DMS114 treated with DMSO at 0.1 percent for 48 hours (cell line): ENCODE measurements around the gene TYW1B.
"Not testable (repeated sequence)": the region's sequence is repeated elsewhere in the genome, so short reads cannot be mapped to it uniquely, and the experiment has no call there.

Experiments used
- DNase-seq: peaks from one replicate; lab custom pipeline; 2025; ENCODE audit not compliant: unreplicated experiment; lab: John Stamatoyannopoulos, UW

The TYW1B gene

DNA sequence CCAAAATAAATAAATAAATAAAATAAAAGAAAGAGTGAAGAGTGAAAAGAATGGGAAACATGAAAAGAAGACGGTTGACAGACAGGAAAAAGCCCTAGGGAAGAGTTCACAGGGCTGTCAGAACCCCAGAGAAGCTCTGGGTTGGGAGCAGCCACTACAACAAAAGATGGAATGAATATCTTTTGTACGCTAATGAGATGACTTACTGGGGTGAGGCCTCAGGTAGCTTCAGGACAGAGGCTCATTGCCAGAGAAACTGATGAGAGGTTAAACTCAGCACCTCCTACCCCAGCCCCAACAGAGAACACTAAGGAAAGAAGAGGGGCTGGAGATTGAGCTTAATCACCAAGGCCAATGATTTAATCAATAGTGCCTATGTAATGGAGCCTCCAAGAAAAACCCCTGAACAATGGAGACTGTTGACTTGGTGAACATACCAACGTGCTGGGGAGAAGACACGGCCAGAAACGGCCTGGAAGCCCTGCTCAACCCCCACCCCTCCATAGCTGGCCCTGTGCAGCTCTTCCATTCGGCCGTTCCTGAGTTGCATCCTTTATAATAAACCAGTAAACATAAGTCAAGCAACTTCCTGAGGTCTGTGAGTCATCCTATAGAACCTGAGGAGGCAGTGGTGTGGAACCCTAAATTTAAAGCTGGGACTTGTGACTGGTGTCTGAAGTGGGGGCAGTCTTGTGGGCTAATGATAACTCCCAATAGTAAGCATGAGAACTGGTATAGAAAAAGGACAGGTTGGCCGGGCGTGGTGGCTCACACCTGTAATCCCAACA, 11.4 kb downstream of the TYW1B start:
- not testable (repeated sequence) for DNase-seq

DNA sequence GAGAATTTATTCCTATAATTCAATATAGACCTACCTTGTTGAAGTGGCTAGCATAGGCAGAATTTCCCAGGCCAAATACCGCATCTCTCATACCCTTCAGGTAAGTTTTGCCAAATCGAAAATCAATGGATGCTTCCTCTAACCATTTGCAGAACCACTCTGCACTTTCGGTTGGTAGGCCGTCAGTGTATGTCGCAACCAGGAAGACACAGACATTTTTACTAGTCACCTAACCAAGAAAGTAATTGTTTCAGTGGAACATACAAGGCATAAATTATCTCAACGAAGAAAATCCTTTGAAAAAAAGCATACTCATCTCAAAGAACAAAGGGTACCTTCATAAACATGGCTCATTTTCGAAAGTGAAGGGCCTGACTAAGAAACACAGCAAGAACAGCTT, 17.6 kb downstream of the TYW1B start:
- DNase-seq = not testable (repeated sequence)

DNA sequence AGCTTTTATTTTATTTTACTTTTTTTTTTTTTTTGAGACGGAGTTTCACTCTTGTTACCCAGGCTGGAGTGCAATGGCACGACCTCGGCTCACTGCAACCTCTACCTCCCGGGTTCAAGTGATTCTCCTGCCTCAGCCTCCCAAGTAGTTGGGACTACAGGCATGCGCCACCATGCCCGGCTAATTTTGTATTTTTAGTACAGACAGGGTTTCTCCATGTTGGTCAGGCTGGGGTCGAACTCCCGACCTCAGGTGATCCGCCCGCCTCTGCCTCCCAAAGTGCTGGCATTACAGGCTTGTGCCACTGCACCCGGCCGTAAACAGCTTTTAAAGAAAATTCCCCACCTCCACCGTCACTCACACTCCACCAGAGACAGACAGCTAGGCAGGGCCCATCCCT, 19.5 kb downstream of the TYW1B start:
- DNase-seq = not testable (repeated sequence)

DNA sequence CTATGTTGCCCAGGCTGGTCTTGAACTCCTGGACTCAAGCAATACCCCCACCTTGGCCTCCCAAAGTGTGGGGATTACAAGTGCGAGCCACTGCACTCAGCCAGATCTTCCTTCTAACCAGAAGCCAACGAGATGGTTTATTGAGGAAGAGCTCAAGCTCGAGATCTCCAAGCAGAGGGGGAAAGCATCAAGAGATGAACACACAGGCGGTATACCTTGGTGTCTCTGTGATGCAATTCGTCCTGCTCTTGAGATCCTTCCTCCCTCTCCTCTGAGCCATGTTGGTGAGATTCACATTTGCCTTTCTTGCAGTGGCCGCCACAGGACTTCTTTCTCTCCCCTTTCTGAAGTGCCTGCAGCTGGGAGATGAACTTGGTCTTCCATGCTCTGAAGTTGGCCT, 21.1 kb downstream of the TYW1B start:
- DNase-seq = not testable (repeated sequence)

DNA sequence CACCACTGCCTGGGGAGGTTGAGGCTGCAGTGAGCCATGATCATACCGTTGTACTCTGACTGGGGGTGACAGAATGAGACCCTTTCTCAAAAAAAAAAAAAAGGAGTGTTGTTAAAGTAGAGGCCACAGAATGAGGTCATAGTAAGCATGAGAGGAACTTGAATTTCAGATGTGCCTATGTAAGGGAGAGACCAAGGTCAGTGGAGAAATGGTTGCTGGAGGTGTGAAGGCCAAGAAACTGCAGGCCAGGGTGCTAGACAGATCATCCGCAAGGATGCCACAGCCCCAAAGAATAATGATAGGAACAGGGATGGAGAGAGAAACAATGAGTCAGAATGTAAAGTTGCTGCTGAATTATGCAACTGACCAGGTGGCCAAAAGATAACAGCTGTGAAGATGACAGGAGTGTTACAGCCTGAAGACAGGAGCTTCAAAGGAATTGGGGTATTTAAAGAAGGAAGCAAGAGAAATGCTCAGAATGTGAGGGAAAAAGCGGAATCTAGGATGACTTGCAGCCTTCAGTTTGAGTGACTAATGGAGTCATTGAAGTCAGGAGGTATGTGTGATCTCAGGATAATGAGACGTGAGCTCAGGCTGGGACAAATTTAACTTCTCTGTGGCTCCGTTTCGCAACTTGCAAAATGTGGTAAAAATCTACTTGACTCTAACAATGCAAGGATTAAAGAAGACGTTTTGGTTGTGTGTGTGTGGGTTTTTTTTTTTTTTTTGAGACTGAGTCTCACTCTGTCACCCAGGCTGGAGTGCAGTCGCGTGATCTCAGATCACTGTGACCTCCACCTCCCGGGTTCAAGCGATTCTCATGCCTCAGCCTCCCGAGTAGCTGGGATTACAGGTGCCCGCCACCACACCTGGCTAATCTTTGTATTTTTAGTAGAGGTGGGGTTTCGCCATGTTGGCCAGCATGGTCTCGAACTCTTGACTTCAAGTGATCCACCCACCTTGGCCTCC, 22.2 kb downstream of the TYW1B start:
- no peak for DNase-seq

DNA sequence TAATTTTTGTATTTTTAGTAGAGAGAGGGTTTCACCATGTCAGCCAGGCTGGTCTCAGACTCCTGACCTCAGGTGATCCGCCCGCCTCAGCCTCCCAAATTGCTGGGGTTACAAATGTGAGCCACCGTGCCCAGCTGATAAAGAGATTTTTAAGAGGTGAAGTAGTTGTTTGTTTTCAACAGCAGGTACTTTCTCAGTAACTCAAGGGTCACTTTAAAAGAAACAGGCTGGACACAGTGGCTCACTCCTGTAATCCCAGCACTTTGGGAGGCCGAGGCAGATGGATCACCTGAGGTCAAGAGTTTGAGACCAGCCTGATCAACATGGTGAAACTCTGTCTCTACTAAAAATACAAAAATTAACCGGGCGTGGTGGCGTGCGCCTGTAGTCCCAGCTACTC, 24.2 kb downstream of the TYW1B start:
- not testable (repeated sequence) for DNase-seq

DNA sequence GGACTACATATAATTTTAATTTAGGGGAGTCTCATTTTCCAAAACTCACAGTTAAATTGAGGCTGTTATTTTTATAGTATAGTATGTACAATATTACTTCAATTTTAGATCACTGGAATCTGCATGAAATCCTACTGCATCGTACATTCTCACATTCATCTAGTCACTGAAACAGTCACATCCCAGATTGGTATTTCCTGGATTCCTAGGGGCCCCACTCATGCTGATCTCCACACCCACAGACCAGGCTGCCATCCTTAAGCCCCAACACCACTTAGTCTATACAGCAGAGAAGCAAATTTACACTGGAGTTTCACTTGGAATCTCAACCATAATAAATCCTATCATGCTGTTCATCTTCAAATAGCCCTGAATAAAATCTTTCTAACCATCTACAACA, 26.4 kb downstream of the TYW1B start:
- DNase-seq = not testable (repeated sequence)

DNA sequence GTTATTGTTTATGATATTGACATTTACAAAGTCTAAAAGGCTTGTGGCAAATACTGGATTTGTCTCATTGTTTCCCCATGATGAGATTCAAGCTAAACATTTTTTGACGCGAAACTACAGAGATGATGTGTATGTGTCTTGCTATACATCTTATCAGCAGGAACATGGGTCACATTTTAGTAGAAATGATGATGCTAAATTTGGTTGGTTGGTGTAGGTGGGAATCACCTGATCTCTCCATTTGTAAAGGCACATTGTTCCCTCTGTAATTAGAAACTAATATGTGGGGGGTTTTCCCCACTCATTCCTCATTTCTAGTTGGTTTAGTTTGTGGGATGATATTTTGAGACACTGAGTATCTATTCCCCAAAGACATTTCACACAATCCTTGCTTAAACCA, 32.6 kb downstream of the TYW1B start:
- not testable (repeated sequence) for DNase-seq

DNA sequence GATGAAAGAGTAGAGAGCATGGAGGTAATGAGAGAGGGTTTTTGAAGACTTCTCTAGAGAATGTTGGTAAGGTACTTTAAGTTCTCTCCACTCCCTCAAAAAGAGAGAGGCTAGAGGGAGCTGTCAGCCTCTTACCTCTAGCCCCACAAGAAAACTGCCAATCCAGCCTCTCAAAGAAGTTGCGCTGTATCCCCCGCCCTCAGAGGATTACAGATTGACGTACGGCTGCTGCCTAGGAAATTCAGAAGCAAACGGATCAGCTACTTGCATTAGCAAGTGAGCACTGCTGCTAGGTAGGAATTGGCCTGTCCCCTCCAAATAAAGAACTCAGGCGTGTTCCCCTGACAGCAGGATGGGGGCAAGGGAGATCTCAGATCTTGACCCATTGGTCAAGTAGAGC, 34.2 kb downstream of the TYW1B start:
- no peak for DNase-seq

DNA sequence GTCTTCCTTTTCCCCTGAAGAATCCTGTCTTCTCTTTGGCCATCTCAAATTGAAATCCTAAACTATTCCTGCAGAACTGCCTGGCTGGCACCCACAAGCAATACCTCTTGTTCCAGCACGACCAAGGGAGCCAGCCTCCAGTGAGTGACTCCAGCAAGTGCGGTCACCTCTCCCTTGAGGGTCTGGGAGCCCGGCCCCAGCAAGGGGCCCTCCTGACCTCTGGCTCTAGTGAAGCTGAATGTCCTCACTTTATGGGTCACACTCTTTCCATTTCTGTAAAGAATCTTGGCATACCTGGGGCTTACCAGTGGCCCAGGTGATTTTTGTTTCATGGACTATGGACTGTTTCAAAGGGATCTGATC, 37.3 kb downstream of the TYW1B start:
- not testable (repeated sequence) for DNase-seq

DNA sequence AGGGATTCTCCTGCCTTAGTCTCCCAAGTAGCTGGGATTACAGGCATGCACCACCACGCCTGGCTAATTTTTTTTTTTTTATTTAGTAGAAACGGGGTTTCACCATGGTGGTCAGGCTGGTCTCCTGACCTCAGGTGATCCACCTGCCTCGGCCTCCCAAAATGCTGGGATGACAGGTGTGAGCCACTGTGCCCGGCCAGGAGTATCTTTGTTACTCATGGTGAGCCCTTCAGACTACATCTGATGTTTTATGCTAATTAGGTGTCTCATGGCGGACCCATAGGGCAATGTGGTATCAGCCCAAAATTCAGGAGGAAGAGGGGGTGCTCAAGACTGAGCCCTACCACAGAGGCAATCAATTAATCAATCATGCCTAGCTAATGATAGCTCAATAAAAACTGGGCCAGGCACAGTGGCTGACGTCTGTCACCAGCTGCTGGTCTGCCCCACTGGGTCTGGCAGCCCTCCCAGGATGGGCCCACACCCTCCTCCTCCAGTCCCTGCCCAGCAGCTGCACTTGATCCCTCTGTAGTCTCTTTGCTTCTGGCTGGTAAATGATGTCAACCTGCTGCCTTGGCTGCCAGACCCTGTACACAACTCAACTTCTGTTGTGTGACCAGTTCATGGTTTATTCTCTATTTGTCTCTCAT, 37.8 kb downstream of the TYW1B start:
- not testable (repeated sequence) for DNase-seq

DNA sequence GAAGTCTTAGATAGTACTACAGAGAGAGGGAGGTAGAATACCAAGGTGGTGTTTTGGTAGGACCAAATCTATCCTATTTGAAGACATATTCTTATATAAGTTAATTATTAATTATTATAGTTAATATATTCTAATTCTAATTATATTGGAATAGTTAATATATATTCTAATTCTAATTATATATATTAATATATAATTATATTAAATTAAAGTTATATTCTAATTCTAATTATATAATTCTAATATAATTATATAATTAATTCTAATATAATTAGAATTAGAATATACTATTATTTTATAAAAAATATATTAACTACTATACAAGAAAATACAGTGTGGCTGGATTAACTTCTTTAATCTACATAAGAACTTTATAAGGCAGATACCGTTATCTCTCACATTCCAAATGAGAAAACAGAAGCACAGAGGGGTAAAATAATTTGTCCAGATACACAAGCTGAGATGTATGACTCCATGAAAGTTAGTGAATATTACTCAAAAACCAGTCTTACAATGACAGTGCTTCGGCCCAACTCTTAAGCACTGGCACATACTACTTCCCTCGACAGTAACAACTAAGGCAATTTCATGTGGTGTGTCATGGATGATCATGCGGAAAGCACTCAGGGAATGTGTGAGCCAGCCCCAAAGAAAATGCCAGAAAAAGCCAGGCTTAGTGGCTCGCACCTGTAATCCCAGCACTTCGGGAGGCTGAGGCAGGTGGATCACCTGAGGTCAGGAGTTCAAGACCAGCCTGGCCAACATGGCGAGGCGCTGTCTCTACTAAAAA, 42.6 kb downstream of the TYW1B start:
- no peak for DNase-seq

DNA sequence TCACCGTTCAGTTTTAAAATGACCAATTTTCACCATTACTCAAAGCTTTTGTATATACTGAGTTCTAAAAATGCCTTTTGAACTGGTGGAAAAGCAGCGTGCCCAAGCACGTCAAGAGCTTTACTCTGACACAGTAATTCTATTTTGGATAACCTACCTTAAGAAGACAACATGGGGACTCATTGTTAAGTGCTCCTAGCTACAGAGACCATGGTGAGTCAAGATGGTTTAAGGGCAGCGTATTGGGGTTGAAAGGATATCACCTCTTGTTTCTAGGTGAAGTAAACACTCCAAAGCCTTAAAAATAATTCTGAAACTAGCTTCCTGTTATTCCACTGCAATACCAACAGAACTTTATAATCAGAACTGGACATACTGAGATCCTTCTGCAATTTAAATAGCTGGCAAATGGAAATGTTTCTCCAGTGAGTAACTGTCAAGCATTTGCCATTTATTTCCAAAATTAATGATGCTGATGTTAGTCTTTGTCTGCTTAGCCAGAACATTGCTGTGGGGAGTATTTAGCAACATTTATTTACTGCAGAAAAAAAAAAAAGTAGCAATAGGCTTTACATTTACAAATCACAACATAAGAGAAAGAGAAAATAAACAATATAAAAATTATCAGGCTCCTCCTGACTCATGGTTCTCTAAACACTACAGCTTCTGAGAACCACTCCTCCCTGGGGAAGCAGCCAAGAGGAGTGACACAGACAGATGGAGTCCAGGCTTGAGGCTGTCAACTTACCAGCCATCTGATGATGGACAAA, 44.2 kb downstream of the TYW1B start:
- not testable (repeated sequence) for DNase-seq

DNA sequence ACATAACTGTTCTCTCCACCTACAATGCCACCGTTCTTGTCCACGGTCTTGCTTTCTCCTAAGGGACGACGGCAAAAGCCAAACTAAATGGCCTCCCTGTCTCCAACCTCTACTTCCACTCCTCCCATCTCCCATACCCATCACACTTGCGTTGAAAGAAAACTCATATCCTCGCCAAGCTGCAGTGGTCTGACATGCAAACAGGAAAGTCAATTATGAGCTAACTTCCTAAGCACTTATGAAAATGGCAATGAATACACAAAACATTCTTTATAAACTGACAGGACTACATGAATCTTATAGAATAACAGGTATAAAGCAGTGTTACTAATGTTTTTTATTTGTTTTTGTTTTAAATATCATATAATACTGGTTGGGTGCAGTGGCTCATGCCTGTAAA, 46.4 kb downstream of the TYW1B start:
- no peak for DNase-seq

DNA sequence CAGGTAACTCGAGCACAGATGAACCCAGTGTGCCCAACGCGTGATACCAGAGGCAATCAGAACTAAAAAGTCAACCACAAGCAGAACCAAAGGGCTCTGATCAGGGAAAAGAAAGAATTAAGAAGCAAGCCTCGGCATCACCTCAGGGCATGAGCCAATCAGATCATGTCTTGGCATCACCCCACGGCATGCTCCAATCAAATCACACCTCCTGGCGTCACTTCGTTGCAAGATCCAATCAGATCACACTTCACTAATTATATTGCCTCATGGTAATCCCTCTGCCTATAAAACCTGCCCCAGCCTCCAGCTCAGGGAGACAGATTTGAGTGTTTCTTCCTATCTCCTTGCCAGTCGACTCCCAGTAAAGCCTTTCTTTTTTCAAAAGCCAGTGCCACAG, 46.8 kb downstream of the TYW1B start:
- no peak for DNase-seq

DNA sequence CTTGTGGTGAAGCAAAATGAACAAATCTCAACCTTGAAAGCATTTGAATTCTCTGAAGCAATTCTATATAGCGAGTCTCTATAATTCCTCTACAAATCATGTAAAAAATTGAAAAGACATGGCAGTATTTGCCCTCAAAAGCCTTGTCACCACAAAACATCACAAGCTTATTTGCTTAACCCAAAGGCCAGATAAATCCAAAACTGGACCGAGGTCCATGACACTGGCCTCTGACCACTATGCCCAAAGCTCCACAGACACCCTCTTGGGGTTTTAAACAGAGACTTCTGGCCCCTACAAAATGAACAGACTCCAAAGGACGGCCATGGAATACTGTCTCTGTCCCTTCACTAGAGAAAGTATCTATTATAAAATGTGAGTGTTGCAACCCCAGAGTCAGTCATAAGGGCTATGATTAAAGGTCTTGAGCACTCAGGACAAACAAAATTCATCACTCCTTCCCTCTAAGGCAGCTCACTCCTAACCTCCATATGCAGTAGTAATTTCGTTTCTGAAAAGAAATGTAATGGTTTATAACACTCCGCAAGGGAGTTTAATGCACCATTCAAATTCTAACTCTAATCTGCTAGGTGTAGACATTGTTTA, 47.6 kb downstream of the TYW1B start:
- not testable (repeated sequence) for DNase-seq

DNA sequence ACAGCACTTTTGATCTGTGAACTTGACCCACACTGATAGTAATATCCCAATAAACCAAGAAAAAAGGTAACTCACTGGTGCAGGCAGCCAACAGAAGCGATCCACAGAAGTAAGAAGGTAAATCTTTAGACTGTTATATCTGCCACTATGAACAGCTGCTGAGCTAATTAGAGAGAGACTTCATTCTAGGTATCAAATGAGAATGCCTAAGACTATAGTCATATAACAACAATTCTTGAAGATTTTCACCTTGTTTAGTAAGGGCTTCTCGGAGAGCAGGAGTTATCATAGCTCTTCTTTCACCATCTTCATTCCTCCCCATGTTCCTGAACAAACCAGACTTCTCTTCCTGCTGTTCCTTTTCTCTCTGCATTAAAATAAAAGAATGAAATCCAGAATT, 50.8 kb downstream of the TYW1B start:
- DNase-seq = not testable (repeated sequence)

DNA sequence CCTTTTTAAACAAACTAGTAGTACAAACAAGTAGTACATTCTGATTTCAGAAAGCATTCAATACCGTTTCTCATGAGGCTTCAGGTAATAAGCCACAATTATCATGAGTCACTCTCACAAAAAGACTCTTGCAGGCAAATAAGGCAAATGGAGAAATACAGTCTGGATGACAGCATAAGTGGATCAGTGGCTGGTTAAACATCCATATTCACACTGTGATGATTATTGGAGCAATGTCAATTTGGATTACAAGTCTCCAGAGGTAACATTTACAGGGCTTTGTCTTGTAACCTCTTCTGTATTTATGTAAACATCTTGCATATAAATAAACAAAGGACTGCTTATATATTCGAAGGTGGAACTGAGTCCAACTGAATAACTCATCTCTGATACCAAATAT, 55.4 kb downstream of the TYW1B start:
- not testable (repeated sequence) for DNase-seq

DNA sequence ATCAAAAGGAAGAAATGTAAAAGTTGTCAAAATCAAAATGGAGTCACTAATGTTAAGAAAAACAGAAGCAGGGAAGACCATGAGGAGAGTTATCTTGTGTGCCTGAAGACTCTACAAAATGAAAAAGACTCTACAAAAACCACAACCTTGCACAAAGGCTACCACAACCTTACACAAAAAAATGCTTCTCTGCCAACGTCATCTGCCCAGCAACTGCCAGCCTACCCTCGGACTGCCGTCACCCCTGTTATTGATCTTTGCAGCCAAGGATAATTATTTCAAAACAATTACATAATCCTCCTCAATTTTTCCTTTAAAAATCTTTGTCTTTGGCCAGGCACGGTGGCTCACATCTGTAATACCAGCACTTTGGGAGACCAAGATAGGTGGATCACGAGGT, 61.0 kb downstream of the TYW1B start:
- DNase-seq = not testable (repeated sequence)

DNA sequence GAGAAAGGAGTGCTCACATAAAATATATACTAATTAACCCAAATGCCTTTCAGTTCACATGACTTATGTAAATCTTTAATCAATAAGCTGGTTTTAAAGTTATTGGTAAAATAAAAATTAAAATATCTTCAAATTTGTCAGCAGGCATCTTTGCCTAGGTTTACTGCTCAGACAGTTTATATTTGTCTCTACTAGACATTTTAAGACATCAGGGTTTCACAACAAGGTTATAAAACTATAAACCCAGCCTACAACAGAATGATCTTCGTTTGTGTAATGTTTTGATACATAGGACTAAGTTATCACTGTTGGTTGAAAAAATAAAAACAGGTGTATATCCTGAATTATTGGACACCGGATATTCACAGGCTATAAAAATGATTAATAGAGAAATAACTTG, 67.4 kb downstream of the TYW1B start:
- no peak for DNase-seq
